Measurements from ENCODE around the gene KLHDC10. TPM values are rescaled to one million over a fixed set of nuclear protein-coding genes. Genes with fewer than 3 reads are reported as not detected.
A peak's percentile ranks its signal among the peaks of the same experiment; 100 is the strongest.

The KLHDC10 gene
- total and polyA plus RNA-seq, 2 of the 13 experiments (the other 11 are each of a cell fraction or from before 2014, with no cell fraction given), result 11.9 to 21.6 TPM

DNA sequence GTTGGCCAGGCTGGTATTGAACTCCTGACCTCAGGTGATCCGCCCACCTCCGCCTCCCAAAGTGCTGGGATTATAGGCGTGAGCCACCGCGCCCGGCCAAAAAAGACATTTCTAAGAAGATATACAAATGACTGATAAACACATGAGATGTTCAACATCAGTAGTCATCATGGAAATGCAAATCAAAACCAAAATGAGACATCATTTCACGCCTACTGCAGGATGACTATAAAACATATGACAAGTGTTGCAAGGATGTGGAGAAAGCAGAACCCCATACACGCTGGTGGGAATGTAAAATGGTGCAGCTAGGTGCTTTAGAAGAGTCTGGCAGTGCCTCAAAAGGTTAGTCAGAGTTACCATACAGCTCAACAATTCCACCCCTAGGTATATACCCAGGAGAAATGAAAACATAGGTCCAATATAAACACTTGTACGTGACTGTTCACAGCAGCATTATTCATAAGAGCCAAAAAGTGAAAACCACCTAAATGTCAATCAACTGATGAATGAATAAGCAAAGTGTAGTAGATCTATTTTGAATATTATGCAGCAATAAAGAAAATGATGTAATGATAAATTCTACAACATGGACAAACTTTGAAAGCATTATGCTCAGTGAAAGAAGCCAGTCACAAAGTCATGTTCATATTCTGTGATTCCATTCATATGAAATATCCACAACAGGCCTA is 110.4 kb downstream of the KLHDC10 start:
- DNase-seq (ENCODE audit: low spot score) (no peak), ATAC-seq (no peak), FAIRE-seq (no peak)
- in situ Hi-C loops (cut with HindIII; ENCODE audit: extremely low pct_ligation_motif_present, low pct_unique_long_range_greater_than_20kb) (no loop called here), intact Hi-C loops (cut with micrococcal nuclease; ENCODE audit: unreplicated experiment) (no loop called here)
- Histone ChIP-seq H3K27ac (ENCODE audit: extremely low read length, insufficient read depth, low read length) (no peak overlapping the region), H3K4me1 (ENCODE audit: insufficient read depth, low read length) (no peaks in the 10 kb centered on the region), H3K36me3 (replicated peaks in 1 of 2; ENCODE audit: control insufficient read depth in 1 of 2, insufficient read depth in 2 of 2, low read length in 2 of 2) (peaks cover 0 to 57% of the 10 kb centered on the region in 2 experiments; a peak in 3 of 5 replicates), H2AFZ (ENCODE audit: low read length) (no peak overlapping the region), H3K9ac (ENCODE audit: insufficient read depth, low read depth, low read length) (no peak overlapping the region), H3K27me3 (ENCODE audit: control insufficient read depth in 1 of 2, insufficient read depth in 2 of 2, low read length in 2 of 2) (no peaks in the 10 kb centered on the region), H3K4me2 (ENCODE audit: low read depth, low read length) (no peak overlapping the region), H3K4me3 (replicated peaks in 1 of 3; ENCODE audit: insufficient read depth in 1 of 3, low read depth in 2 of 3, low read length in 3 of 3) (no peak overlapping the region), H4K20me1 (ENCODE audit: insufficient read depth, low read length) (no peaks in the 10 kb centered on the region), H3K9me3 (ENCODE audit: low read length) (no peaks in the 10 kb centered on the region), H3K79me2 (ENCODE audit: insufficient read depth, low read length) (no peaks in the 10 kb centered on the region)
- POLR2A ChIA-PET, result no interaction called here
- CTCF ChIA-PET (ENCODE audit: low intra/inter-chr PET ratio, low total read pairs), result no interaction called here
- BruUV-seq (replicated peaks), result no TSS peak
- TF ChIP-seq, protein P1, sequence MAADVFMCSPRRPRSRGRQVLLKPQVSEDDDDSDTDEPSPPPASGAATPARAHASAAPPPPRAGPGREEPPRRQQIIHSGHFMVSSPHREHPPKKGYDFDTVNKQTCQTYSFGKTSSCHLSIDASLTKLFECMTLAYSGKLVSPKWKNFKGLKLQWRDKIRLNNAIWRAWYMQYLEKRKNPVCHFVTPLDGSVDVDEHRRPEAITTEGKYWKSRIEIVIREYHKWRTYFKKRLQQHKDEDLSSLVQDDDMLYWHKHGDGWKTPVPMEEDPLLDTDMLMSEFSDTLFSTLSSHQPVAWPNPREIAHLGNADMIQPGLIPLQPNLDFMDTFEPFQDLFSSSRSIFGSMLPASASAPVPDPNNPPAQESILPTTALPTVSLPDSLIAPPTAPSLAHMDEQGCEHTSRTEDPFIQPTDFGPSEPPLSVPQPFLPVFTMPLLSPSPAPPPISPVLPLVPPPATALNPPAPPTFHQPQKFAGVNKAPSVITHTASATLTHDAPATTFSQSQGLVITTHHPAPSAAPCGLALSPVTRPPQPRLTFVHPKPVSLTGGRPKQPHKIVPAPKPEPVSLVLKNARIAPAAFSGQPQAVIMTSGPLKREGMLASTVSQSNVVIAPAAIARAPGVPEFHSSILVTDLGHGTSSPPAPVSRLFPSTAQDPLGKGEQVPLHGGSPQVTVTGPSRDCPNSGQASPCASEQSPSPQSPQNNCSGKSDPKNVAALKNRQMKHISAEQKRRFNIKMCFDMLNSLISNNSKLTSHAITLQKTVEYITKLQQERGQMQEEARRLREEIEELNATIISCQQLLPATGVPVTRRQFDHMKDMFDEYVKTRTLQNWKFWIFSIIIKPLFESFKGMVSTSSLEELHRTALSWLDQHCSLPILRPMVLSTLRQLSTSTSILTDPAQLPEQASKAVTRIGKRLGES (CRISPR knock-in tag; IDR thresholded peaks at IDR 0.05; ENCODE audit: borderline replicate concordance), result no peak
- TF ChIP-seq ATF7 (IDR thresholded peaks at IDR 0.05) (peak; percentile 28; the same call in 1 of the 2 replicates), ATF7 (CRISPR knock-in tag; IDR thresholded peaks at IDR 0.05) (no peak), MED8 (CRISPR knock-in tag; IDR thresholded peaks at IDR 0.05; ENCODE audit: insufficient replicate concordance) (no peak)
- over 99% methylated on average over 9 of the region's 9 CpGs for WGBS (ENCODE audit: low lambda C conversion rate)

- WGBS (ENCODE audit: low lambda C conversion rate), result 96% methylated on average over 2 of the region's 2 CpGs
- ATAC-seq, result no peak
- H3K9me3 ChIP-seq (ENCODE audit: low read length), result no peaks in the 10 kb centered on the region
- POLR2A ChIA-PET, result no interaction called here
- in situ Hi-C loops (cut with HindIII; ENCODE audit: extremely low pct_ligation_motif_present, low pct_unique_long_range_greater_than_20kb), result no loop called here
- no peak for FAIRE-seq
- no peak overlapping the region for H3K4me2 ChIP-seq (ENCODE audit: low read depth, low read length)
- CTCF ChIA-PET (ENCODE audit: low intra/inter-chr PET ratio, low total read pairs), result no interaction called here
- DNase-seq (ENCODE audit: low spot score), result no peak
- intact Hi-C loops (cut with micrococcal nuclease; ENCODE audit: unreplicated experiment), result no loop called here
- BruUV-seq (replicated peaks), result no TSS peak
- peaks cover 0 to 57% of the 10 kb centered on the region in 2 experiments; a peak in 3 of 5 replicates for H3K36me3 ChIP-seq (replicated peaks in 1 of 2; ENCODE audit: control insufficient read depth in 1 of 2, insufficient read depth in 2 of 2, low read length in 2 of 2)
- H3K9ac ChIP-seq (ENCODE audit: insufficient read depth, low read depth, low read length), result no peak overlapping the region
- no peaks in the 10 kb centered on the region for H4K20me1 ChIP-seq (ENCODE audit: insufficient read depth, low read length)
- no peaks in the 10 kb centered on the region for H3K27me3 ChIP-seq (ENCODE audit: control insufficient read depth in 1 of 2, insufficient read depth in 2 of 2, low read length in 2 of 2)
- no peak overlapping the region for H2AFZ ChIP-seq (ENCODE audit: low read length)
- no peak overlapping the region for H3K4me3 ChIP-seq (replicated peaks in 1 of 3; ENCODE audit: insufficient read depth in 1 of 3, low read depth in 2 of 3, low read length in 3 of 3)
- no peaks in the 10 kb centered on the region for H3K79me2 ChIP-seq (ENCODE audit: insufficient read depth, low read length)
- no peaks in the 10 kb centered on the region for H3K4me1 ChIP-seq (ENCODE audit: insufficient read depth, low read length)
- no peak overlapping the region for H3K27ac ChIP-seq (ENCODE audit: extremely low read length, insufficient read depth, low read length)
- TF ChIP-seq FOXA3 (CRISPR knock-in tag; IDR thresholded peaks at IDR 0.05), result no peak
- no peak for TF ChIP-seq HNRNPLL (IDR thresholded peaks at IDR 0.05; ENCODE audit: low read depth, low read length, poor library complexity, severe bottlenecking)
- no peak for TF ChIP-seq POGZ (CRISPR knock-in tag; IDR thresholded peaks at IDR 0.05)
- no peak for TF ChIP-seq SP2 (CRISPR knock-in tag; IDR thresholded peaks at IDR 0.05)
Observed at GRCh38 chr7:130181263-130181605, 110.9 kb downstream of the KLHDC10 start.
